PC-9 (cell line): ENCODE results near the gene SMIM10.

ENCODE experiments used
- CTCF ChIP-seq: fragments of 200-600 bp; sonication (generic); conservative IDR thresholded peaks from 2 replicates; pipeline ENCODE4 v1.6.1; 2017; ENCODE audit warnings: mixed run types, antibody characterized with exemption, mild to moderate bottlenecking, moderate library complexity
- EZH2 ChIP-seq: fragments of 200-600 bp; sonication (generic); IDR thresholded peaks from 2 replicates; pipeline ENCODE4 v1.8.0; 2017; ENCODE audit warnings: antibody characterized with exemption, low read depth

- TF ChIP-seq CTCF: no peak
- TF ChIP-seq EZH2: no peak
Observed at GRCh38 chrX:134969726-134970125, 21.1 kb upstream of the SMIM10 start.
